Dermis microvascular lymphatic vessel endothelial cell (primary cell): ENCODE results near the gene SNAI1. TPM values are rescaled to one million over a fixed set of nuclear protein-coding genes. Genes with fewer than 3 reads are reported as not detected.
"Not testable (repeated sequence)": the region's sequence is repeated elsewhere in the genome, so short reads cannot be mapped to it uniquely, and the experiment has no call there.

Source experiments
- DNase-seq, 2 donors: peaks; one replicate each; pipeline versions ENCODE4 v3.0.0 to v3.0.0-alpha.2; 2010; ENCODE audit warnings: low read depth in 2 of 2
- total RNA-seq: library from RNA; depleted of rRNA; stranded (reverse); fragments of >200 nt; gene quantifications from 2 replicates; pipeline ENCODE4 v1.2.1, GENCODE V29; 2014

The SNAI1 gene
- total RNA-seq, 1 donor from 2014 or later: 1.0 TPM

- no peak for DNase-seq
Measured at GRCh38 chr20:49985617-49986016, 2.8 kb downstream of the SNAI1 start.

GRCh38 chr20:49986049-49986448 is 3.3 kb downstream of the SNAI1 start:
- DNase-seq: peak in 1 of 2 donors; percentile 28

DNA sequence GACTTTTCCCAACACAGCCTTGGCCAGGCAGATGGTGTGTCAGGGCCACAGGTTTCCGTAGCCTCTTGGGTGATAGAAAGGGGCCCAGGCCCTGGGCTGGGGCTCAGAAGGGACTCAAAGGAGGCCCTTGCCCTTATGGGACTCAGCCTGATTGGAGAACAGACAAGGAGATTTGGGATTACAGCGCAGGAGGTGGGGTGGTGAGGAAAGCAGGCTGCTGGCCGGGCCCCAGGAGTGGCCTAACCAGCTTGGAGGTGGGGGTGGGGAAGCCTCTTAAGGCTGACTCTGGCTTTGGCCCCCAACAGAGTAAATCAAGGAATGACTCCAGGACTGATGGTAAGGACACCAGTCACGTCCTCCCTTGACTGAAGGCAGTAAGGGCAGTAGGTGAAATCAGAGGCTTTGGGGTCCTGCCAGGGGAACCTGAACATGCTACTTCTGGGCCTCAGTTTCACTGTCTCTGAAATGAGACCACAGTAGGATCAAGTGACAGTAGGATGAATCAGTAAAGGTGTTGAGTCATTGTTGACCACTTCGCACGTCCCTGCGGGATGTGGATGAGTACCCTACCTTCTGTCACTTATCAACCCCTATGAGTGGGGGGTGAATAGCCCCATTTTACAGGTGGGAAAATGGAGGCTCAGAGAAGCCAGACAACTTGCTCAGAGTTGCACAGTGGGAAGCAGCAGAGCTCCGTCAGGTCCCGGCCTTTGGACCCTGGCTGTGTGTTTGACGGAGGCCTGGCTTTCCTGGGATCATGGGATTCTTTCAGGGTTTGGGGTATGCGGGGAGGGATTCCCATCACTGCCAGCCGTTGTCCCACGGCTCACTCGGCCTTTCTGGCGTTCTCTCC is 4.5 kb downstream of the SNAI1 start:
- DNase-seq: peak in 1 of 2 donors; percentile 55

- DNase-seq: no peak
Measured at GRCh38 chr20:49987868-49988690, 5.3 kb downstream of the SNAI1 start.

DNA sequence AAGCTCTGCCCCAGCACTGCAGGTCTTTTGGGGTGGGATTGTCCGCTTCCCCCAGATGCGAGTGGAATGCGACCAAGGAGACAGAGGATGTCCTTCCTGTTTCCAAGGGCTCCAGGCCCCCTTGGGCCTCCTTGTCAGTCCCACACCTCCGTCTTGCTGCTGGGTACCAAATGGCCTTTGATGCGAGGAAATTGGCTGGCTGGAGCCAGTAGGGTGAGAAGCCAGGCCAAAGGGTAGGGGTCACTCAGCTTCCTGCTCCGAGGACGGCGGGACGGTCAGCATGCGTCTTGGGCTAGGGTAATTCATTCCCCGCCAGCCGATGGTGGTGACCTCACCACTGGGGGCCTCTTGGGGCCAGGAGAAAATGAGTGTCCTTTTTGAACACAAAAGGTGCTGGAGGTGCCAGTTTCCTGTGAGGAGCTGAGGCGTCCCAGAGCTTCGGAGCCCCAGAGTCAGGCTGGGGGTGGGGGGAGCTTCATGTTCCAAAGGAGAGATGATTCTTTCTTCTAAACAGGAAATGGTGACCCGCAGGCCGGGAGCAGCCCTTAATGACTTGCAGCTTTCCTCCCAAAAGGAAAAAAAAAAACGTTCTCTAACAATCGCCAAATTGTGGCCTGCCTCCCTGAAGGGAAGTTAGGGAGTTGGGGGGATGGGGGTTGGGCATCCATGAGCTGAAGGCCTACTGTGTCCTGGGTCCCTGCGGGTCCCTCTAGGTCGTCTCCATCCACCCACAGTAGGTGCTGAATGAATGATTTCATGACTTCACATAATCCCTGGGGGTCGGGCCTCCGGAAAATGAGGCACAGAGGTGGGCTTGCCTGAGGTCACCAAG is 6.7 kb downstream of the SNAI1 start:
- DNase-seq: peak in 1 of 2 donors; percentile 81

- DNase-seq: no peak
Measured at GRCh38 chr20:49990271-49990720, 7.5 kb downstream of the SNAI1 start.

DNA sequence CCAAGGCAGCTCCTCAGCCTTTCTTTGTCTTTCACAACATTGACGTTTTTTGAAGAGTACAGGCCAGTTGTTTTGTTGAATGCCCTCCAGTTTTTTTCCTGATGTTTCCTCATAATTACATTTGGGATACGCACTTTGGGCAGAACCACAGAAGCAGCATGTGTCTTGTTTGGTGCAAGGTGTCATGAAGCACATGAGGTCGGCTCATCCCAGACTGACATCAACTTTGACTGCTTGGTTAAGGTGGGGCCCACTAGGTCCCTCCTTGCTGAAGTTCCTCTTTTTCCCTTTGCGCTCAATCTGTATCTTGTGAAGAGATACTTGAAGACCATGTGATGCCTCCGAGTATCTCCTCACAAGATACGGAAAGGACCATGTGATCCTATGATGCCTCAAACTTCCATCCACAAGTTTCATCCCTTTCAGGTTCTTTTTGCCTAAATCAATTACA is 10.5 kb downstream of the SNAI1 start:
- DNase-seq: no peak

GRCh38 chr20:49995586-49995985 is 12.8 kb downstream of the SNAI1 start:
- DNase-seq: no peak

DNA sequence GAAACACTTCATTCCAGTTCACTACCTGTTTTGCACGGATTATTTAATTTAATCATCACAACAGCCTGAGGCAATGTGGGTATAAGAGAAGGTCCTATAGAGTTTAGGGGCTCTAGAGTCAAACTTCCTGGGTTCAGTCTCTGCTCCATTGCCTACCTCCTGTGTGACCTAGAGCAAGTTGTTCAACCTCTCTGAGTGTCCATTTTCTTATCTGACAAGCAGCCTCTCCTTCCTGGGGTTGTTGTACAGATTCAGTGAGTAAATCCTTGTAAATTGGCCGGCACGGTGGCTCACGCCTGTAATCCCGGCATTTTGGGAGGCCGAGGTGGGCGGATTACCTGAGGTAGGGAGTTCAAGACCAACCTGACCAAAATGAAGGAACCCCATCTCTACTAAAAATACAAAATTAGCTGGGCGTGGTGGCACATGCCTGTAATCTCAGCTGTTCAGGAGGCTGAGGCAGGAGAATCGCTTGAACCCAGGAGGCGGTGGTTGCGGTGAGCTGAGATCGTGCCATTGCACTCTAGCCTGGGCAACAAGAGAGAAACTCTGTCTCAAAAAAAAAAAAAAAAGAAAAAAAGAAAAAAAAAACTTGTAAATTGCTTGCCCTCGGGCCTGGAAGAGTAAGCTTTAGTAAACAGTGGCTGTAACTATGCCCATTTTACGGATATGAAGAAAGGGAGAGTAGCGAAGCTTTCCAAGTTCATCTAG is 15.9 kb downstream of the SNAI1 start:
- not testable (repeated sequence) for DNase-seq

DNA sequence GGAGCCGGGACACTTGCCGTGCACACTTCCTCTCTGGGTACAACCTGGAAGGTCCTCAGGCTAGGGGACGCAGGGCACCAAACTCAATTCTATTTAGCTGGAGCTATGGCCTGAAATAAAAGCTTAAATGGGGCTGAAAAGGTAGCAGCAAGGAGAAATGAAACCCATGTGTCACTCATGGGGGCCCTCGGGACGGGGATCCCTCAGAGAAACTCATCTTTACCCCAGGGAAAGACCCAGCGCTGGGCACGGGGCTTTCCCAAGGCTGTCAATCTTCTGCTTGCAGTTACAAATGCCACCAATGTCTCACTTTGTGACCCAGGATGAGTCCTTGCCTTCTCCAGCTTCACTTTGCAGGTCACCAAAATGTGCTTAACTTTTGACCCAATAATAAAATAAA is 16.5 kb downstream of the SNAI1 start:
- DNase-seq: no peak

GRCh38 chr20:50000548-50001222 is 17.9 kb downstream of the SNAI1 start:
- DNase-seq: not testable (repeated sequence)

DNA sequence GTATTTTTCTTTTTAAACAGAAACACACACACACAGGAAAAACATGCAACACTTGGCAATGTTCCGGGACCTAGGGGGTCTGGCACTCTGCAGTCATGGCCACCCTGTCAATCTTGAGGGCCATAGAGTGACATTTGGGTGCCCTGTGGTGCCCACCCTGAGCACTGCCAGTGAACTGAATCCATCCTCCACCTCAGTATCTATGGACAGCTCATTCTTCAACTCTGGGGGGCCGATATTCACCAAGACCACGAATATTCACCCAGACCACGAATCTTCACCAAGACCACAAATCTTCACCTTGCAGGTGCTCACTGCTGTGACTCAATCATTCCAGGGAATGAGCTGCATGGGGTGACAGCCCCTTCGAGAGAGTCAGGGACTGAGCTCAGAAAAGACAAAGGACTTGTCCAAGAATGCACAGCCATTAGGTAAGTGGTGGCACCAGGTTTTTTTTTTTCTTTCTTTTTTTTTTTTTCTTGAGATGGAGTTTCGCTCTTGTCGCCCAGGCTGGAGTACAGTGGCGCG is 19.1 kb downstream of the SNAI1 start:
- DNase-seq: no peak

DNA sequence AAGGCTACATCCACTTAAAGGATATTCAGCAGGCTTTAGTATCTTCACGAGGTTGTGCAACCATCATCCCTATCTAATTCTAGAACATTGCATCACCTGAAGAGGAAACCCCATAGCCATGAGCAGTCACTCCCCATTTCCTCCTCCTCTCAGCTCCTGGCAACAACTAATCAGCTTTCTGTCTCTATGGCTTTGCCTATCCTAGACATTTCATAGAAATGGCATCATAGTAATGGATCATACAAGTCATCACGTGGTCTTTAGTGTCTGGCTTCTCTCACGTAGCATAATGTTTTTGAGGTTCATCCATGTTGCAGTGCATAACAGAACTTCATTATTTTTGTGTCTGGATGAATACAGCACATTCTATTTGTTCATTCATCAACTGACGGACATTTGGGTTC is 20.5 kb downstream of the SNAI1 start:
- DNase-seq: peak; percentile 72 to 80

- DNase-seq: no peak
Measured at GRCh38 chr20:50004229-50004628, 21.4 kb downstream of the SNAI1 start.

DNA sequence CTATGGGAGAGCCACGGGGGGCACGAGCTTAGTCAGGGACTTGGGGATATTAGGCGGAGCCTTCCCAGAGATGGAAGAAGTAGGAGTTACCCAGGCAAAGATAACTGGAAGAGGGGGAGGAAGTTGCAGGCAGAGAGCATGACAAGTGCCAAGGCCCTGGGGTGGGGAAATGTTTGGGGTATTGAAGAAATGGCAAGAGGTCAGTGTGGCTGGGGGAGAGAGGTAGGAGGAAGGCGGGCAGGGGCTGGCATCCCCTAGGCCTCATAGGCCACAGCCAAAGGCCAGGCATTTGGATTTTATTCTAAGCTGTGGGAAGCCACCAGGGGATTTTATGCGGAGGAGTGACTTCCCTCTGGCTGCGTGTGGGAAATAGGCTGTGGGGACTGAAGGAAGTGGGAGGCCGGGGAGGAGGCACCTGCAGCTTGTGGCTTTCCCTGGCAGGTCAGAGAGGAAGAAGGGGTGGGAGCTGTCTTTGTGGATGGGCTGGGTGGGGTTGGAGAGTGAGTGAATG is 22.7 kb downstream of the SNAI1 start:
- peak in 1 of 2 donors; percentile 33 for DNase-seq

DNA sequence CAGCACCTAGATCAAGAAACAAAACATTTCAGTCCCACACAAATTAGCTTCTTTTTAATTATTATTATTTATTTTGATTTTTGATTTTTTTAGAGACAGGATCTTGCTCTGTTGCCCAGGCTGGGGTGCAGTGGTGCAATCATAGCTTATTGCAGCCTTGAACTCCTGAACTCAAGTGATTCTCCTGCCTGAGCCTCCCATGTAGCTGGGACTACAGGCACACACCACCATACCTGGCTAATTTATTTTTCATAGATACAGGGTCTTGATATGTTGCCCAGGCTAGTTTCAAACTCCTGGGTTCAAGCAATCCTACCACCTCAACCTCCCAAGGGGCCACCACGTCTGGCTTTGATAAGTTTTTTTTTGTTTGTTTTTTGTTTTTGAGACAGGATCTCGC is 24.6 kb downstream of the SNAI1 start:
- no peak for DNase-seq

DNA sequence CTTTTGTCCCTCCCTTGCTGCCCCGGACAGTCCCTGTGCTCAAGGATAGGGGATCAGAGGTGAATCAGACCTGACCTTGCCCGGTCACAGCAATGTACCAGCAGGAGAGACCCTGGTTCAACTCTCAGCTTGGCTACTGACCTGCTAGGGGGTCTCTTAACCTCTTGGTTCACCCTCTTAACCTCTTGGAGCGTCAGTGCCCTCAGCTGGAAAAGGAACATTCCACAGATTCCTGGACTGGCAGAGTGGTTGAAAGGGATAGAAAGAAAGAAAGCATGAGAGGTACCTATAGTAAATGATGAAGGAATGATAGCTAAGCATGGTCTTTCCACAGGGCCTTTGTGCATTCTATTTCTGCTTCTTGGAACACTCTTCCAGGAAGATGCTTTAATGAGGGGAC is 25.2 kb downstream of the SNAI1 start:
- DNase-seq: no peak

DNA sequence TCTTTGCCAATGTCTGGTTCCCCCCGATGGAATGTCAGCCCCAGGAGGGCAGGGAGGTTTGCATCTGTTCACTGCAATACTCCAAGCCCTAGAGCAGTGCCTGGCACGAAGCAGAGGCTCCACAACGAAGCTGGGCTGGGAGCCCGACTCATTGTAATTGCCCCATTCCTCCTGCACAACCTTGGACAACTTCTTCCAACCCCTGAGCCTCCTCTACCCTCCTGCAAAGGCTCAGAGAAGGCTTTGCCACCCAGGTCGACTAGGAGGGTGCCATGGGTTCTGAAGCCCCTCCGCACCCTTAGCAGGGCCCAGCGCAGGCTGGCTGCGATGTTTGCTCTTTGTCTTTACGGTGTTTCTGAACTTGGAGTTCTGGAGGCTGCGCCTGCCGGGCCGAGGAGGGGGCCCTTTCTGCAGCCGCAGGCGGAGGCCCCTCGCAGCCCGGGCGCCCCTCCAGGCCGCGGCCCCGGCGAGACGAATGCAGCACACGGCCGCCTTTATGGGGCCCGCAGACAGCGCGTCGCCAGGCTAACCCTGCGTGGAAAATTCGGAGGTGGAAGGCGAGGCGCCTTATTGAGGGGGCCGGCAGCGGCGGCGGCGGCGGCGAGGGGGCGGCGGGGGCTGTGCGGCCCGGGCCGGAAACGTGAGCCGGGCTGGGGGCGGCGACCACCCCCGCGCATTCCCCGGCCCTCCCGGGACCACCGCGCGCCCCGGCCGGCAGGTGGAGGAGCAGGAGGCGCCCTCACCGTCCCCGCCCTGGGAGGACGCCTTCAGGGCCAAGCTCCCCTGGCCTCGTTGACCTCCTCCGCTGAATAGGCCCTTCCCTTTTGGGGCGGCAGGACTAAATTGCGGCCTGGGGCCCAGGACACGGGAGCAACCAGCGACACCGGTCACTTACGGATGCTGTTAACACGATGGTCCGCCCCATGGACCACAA is 27.0 kb downstream of the SNAI1 start:
- no peak for DNase-seq

DNA sequence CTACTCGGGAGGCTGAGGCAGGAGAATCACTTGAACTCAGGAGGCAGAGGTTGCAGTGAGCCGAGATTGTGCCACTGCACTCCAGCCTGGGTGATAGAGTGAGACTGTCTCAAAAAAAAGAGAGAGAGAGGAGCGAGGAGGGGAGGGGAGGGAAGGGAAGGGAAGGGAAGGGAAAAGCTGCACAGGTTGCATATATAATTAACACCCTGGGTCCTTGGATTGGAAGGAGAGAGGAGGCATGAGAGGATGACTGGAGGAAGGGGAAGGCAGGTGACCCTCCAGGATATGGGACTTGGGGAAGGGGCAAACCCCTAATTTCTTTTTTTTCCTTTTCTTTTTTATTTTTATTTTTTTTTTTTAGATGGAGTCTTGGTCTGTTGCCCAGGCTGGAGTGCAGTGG is 28.8 kb downstream of the SNAI1 start:
- DNase-seq: not testable (repeated sequence)
